ENCODE results near the gene DNAH6. TPM values are rescaled to one million over a fixed set of nuclear protein-coding genes. Genes with fewer than 3 reads are reported as not detected.
"Not testable (repeated sequence)": the region's sequence is repeated elsewhere in the genome, so short reads cannot be mapped to it uniquely, and the experiment has no call there.

DNAH6 gene
- total and polyA plus RNA-seq, 2 of the 13 experiments (the other 11 are each of a cell fraction or from before 2014, with no cell fraction given): 0.01 TPM; not detected in 1

DNA sequence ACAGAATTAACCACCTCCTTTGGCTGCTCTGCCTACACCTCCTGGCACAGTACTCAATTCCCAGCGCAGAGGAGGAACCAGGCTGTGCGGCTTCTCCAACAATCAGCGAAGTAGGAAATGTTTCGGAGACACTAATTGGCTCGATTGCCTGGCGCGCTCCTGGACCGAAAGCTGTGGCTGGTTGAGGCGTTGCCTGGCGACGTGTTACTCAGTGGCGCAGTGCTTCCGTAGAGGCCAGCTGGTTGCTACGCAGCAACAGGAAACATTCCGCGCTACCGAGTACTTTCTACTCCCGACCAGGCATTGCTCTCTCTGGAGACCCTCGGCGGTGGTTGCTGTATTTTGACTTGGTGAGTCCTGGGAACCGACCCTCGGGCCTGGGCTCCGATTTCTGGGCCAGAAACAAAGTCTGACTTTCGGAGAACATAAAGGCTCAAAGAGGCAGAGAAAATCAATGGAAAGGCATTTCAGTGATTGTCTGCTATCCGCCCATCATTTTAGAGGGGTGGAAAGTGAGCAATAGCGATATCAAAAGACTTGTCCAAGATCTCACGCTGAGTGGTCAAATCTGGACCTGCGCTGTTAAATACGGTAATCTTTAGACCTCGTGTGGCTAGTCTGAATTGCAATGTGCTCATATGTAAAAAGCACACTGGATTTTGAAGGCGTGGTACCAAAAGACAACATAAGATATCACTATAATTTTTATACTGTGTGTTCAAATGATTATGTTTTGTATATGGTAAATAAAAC lies at the start of gene DNAH6 (continued):
- TF ChIP-seq, protein P1, sequence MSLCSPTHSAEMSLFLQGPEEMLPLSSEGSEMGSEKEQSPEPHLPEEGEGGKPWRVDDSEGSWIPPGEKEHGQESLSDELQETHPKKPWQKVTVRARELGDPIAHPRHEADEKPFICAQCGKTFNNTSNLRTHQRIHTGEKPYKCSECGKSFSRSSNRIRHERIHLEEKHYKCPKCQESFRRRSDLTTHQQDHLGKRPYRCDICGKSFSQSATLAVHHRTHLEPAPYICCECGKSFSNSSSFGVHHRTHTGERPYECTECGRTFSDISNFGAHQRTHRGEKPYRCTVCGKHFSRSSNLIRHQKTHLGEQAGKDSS (CRISPR knock-in tag; IDR thresholded peaks at IDR 0.05; ENCODE audit: borderline replicate concordance, low read depth): no peak
- TF ChIP-seq ZNF343 (CRISPR knock-in tag; IDR thresholded peaks at IDR 0.05) (no peak), RFX1 (IDR thresholded peaks at IDR 0.05) (peak; percentile 93)

- H3K9me3 ChIP-seq (ENCODE audit: low read length): peaks cover 15% of the 10 kb centered on the region
- H3K36me3 ChIP-seq (replicated peaks in 1 of 2; ENCODE audit: control insufficient read depth in 1 of 2, insufficient read depth in 2 of 2, low read length in 2 of 2): no peaks in the 10 kb centered on the region
- 81% methylated on average over 1 of the region's 1 CpG for WGBS (ENCODE audit: low lambda C conversion rate)
- H3K79me2 ChIP-seq (ENCODE audit: insufficient read depth, low read length): no peaks in the 10 kb centered on the region
- H3K27me3 ChIP-seq (ENCODE audit: control insufficient read depth in 1 of 2, insufficient read depth in 2 of 2, low read length in 2 of 2): no peaks in the 10 kb centered on the region
- intact Hi-C loops (cut with micrococcal nuclease; ENCODE audit: unreplicated experiment) (no loop called here), in situ Hi-C loops (cut with HindIII; ENCODE audit: extremely low pct_ligation_motif_present, low pct_unique_long_range_greater_than_20kb) (no loop called here)
- FAIRE-seq (no peak), ATAC-seq (no peak), DNase-seq (ENCODE audit: low spot score) (no peak)
- H2AFZ ChIP-seq (ENCODE audit: low read length): no peak overlapping the region
- no peak overlapping the region for H3K4me2 ChIP-seq (ENCODE audit: low read depth, low read length)
- CTCF ChIA-PET (ENCODE audit: low intra/inter-chr PET ratio, low total read pairs): no interaction called here
- H3K4me3 ChIP-seq (replicated peaks in 1 of 3; ENCODE audit: insufficient read depth in 1 of 3, low read depth in 2 of 3, low read length in 3 of 3): no peak overlapping the region
- no peak overlapping the region for H3K9ac ChIP-seq (ENCODE audit: insufficient read depth, low read depth, low read length)
- POLR2A ChIA-PET: interaction anchor here (2.1 kb wide), 1 partner anchor 8 kb away, joined by 5 read pairs; the partner anchor contains the start of gene SUCLG1
- BruUV-seq (replicated peaks): no TSS peak
- peaks cover 5% of the 10 kb centered on the region for H3K4me1 ChIP-seq (ENCODE audit: insufficient read depth, low read length)
- no peaks in the 10 kb centered on the region for H4K20me1 ChIP-seq (ENCODE audit: insufficient read depth, low read length)
- H3K27ac ChIP-seq (ENCODE audit: extremely low read length, insufficient read depth, low read length): no peak overlapping the region
- no peak for TF ChIP-seq REPIN1 (CRISPR knock-in tag; IDR thresholded peaks at IDR 0.05; ENCODE audit: borderline replicate concordance, low read depth)
These were observed 48.9 kb upstream of the DNAH6 start for GRCh38 chr2:84467389-84467788.

GRCh38 chr2:84472423-84472822 lies 43.9 kb upstream of the DNAH6 start:
- H3K27ac ChIP-seq (ENCODE audit: extremely low read length, insufficient read depth, low read length); ATAC-seq; in situ Hi-C loops (cut with HindIII; ENCODE audit: extremely low pct_ligation_motif_present, low pct_unique_long_range_greater_than_20kb); H2AFZ ChIP-seq (ENCODE audit: low read length); DNase-seq (ENCODE audit: low spot score); H3K9ac ChIP-seq (ENCODE audit: insufficient read depth, low read depth, low read length); FAIRE-seq; intact Hi-C loops (cut with micrococcal nuclease; ENCODE audit: unreplicated experiment); H4K20me1 ChIP-seq (ENCODE audit: insufficient read depth, low read length); BruUV-seq (replicated peaks); H3K4me1 ChIP-seq (ENCODE audit: insufficient read depth, low read length); H3K4me3 ChIP-seq (replicated peaks in 1 of 3; ENCODE audit: insufficient read depth in 1 of 3, low read depth in 2 of 3, low read length in 3 of 3); H3K36me3 ChIP-seq (replicated peaks in 1 of 2; ENCODE audit: control insufficient read depth in 1 of 2, insufficient read depth in 2 of 2, low read length in 2 of 2); H3K9me3 ChIP-seq (ENCODE audit: low read length); CTCF ChIA-PET (ENCODE audit: low intra/inter-chr PET ratio, low total read pairs); H3K27me3 ChIP-seq (ENCODE audit: control insufficient read depth in 1 of 2, insufficient read depth in 2 of 2, low read length in 2 of 2); H3K4me2 ChIP-seq (ENCODE audit: low read depth, low read length); H3K79me2 ChIP-seq (ENCODE audit: insufficient read depth, low read length): not testable (repeated sequence)
- TF ChIP-seq CEBPB (IDR thresholded peaks at IDR 0.05; ENCODE audit: borderline replicate concordance, low read depth, low read length): 0 out of 2 replicates have a peak, but pooled peaks have one; percentile 34
- POLR2A ChIA-PET: interaction anchor here (1.3 kb wide), 1 partner anchor 13 kb away, joined by 5 read pairs; the partner anchor contains the start of gene SUCLG1
- 21% methylated on average over 2 of the region's 2 CpGs for WGBS (ENCODE audit: low lambda C conversion rate)
